ENCODE measurements around the gene ZFAND3. TPM values are rescaled to one million over a fixed set of nuclear protein-coding genes. Genes with fewer than 3 reads are reported as not detected.

Gene ZFAND3
- total RNA-seq, 4 donors from 2014 or later = 30.5 to 57.4 (median 53.3) TPM

DNA sequence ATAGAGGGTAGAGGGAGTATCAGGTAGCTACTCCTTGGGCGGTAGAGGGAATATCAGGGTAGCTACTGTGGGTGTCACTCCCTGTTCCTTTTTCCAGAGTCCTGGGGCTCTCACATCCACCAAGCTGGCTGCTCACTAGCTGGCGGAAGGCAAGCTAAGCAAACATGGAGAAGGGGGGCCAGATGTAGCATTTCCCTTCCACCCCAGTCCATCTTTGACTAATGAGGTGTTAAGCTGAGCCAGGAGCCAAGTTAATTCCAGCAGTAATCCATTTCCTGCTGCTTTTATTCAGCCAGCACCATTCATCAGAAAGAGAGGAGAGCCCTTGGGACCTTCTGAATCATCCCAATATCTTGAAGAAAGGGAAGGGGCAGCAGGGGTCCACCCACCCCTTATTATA, 330.0 kb downstream of the ZFAND3 start:
- no peak overlapping the region for H3K27ac ChIP-seq
- no peaks in the 10 kb centered on the region for H3K9me3 ChIP-seq
- peaks cover 0 to 35% (median 0%) of the 10 kb centered on the region in 3 donors for H3K36me3 ChIP-seq
- H3K4me3 ChIP-seq = no peak overlapping the region
- no peak for TF ChIP-seq POLR2A (IDR thresholded peaks at IDR 0.05)
- no peak for TF ChIP-seq CTCF (IDR thresholded peaks at IDR 0.05)
- H3K4me1 ChIP-seq = no peaks in the 10 kb centered on the region
- H3K27me3 ChIP-seq = no peaks in the 10 kb centered on the region
- DNase-seq = no peak

GRCh38 chr6:38150021-38150420, 330.5 kb downstream of the ZFAND3 start:
- Histone ChIP-seq H3K36me3 (peaks cover 0 to 37% (median 0%) of the 10 kb centered on the region in 3 donors), H3K27ac (no peak overlapping the region), H3K4me3 (no peak overlapping the region), H3K27me3 (no peaks in the 10 kb centered on the region), H3K4me1 (no peaks in the 10 kb centered on the region), H3K9me3 (no peaks in the 10 kb centered on the region)
- TF ChIP-seq CTCF (IDR thresholded peaks at IDR 0.05) = no peak
- TF ChIP-seq POLR2A (IDR thresholded peaks at IDR 0.05) = no peak
- DNase-seq = no peak

DNA sequence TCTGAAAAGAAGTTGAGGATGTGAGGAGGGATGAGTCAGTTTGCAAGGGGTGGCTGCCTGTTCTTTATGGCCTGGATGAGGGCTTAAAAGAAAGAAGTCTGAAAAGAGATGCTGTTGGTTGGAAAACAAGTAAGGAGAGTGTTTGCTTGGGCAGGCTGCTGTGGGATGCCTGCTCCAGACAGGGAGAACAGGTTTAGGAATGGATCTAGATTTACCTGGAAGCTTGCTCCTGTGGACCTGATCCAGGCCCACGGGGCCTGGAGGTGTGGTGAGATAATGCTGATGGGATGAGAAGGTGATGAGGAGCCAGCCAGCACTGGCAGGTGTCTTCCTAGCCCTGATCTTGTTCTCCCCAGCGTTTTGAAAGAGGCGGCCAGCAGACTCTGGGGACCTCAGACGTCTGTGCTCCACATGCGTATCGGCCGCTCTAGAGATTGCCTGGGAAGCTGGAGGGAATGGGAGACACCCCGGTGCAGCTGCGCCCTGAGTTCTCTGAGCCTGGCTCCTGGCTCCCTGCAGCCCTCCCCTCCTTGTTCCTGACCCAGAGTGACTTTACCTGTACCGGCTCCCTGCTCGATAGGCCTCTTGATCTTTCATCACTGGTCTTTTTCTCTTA, 331.3 kb downstream of the ZFAND3 start:
- Histone ChIP-seq H3K27ac (no peak overlapping the region), H3K4me1 (no peaks in the 10 kb centered on the region), H3K4me3 (no peak overlapping the region), H3K36me3 (peaks cover 0 to 37% (median 0%) of the 10 kb centered on the region in 3 donors), H3K27me3 (no peaks in the 10 kb centered on the region), H3K9me3 (no peaks in the 10 kb centered on the region)
- no peak for TF ChIP-seq POLR2A (IDR thresholded peaks at IDR 0.05)
- TF ChIP-seq CTCF (IDR thresholded peaks at IDR 0.05) = no peak
- no peak for DNase-seq

GRCh38 chr6:38151580-38152500, 332.3 kb downstream of the ZFAND3 start:
- TF ChIP-seq CTCF (IDR thresholded peaks at IDR 0.05) (no peak), POLR2A (IDR thresholded peaks at IDR 0.05) (no peak)
- Histone ChIP-seq H3K27ac (no peak overlapping the region), H3K36me3 (peaks cover 0 to 31% (median 0%) of the 10 kb centered on the region in 3 donors), H3K27me3 (no peaks in the 10 kb centered on the region), H3K4me1 (no peaks in the 10 kb centered on the region), H3K9me3 (no peaks in the 10 kb centered on the region), H3K4me3 (no peak overlapping the region)
- DNase-seq = no peak

GRCh38 chr6:38152620-38153019, 333.1 kb downstream of the ZFAND3 start:
- H3K9me3 ChIP-seq = no peaks in the 10 kb centered on the region
- H3K27me3 ChIP-seq = no peaks in the 10 kb centered on the region
- no peak overlapping the region for H3K27ac ChIP-seq
- TF ChIP-seq POLR2A (IDR thresholded peaks at IDR 0.05) (no peak), CTCF (IDR thresholded peaks at IDR 0.05) (no peak)
- no peak for DNase-seq
- peaks cover 0 to 31% (median 0%) of the 10 kb centered on the region in 3 donors for H3K36me3 ChIP-seq
- H3K4me3 ChIP-seq = no peak overlapping the region
- H3K4me1 ChIP-seq = no peaks in the 10 kb centered on the region

Measured in Peyer's patch (tissue), 4 donors.